ENCODE measurements around the gene STING1.
"Not testable (repeated sequence)": the region's sequence is repeated elsewhere in the genome, so short reads cannot be mapped to it uniquely, and the experiment has no call there.

STING1 gene

GRCh38 chr5:139446956-139447779 lies 35.4 kb downstream of the STING1 start:
- Histone ChIP-seq H3K36me3 (ENCODE audit: control insufficient read depth in 1 of 2, insufficient read depth in 2 of 2, low read length in 2 of 2) (no peaks in the 10 kb centered on the region), H3K4me1 (ENCODE audit: control insufficient read depth in 1 of 2, insufficient read depth in 2 of 2, low read length in 2 of 2) (no peaks in the 10 kb centered on the region), H3K27ac (ENCODE audit: low read length) (no peak overlapping the region), H3K27me3 (ENCODE audit: low read depth, low read length) (no peaks in the 10 kb centered on the region), H3K9me3 (ENCODE audit: control insufficient read depth in 1 of 2, low read length in 2 of 2) (no peaks in the 10 kb centered on the region), H3K4me3 (ENCODE audit: low read depth in 1 of 2, low read length in 2 of 2) (no peak overlapping the region)

DNA sequence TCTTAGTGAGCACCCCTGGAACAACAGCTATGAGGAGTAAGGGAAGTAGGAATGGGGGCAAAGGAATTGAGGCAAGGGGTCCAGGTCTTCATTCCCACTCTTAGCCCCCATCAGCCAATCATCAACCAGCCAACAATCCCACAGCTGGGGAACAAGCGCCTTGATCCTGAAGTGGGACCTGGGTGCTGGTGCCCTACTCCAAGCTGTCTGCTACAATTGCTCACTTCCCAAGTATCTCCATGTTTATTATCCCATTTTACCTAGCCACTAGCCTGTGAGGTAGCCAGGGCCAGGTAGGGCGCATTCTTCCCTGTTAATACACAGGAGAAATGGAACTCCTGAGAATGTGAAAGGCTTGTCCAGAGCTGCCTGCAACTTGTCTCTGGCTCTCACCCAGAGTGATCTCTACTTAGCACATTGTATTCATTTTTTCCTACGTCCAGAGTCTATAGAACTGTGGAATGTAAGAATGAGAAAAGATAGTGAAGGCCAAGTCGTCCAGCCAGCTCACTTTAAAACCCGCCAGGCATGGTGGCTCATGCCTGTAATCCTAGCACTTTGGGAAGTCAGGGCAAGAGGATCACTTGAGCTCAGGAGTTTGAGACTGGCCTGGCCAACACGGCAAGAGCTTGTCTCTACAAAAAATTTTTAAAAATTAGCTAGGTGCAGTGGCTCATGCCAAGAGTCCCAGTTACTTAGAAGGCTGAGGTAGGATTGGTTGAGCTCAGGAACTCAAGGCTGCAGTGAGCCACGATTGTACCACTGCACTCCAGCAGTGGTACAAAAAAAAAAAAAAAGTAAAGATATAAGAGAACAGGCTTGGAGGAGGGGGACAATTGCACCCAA lies 37.0 kb downstream of the STING1 start:
- Histone ChIP-seq H3K27me3 (ENCODE audit: low read depth, low read length) (no peaks in the 10 kb centered on the region), H3K27ac (ENCODE audit: low read length) (no peak overlapping the region), H3K9me3 (ENCODE audit: control insufficient read depth in 1 of 2, low read length in 2 of 2) (no peaks in the 10 kb centered on the region), H3K4me1 (ENCODE audit: control insufficient read depth in 1 of 2, insufficient read depth in 2 of 2, low read length in 2 of 2) (no peaks in the 10 kb centered on the region), H3K4me3 (ENCODE audit: low read depth in 1 of 2, low read length in 2 of 2) (no peak overlapping the region), H3K36me3 (ENCODE audit: control insufficient read depth in 1 of 2, insufficient read depth in 2 of 2, low read length in 2 of 2) (no peaks in the 10 kb centered on the region)

- no peaks in the 10 kb centered on the region for H3K27me3 ChIP-seq (ENCODE audit: low read depth, low read length)
- no peaks in the 10 kb centered on the region for H3K36me3 ChIP-seq (ENCODE audit: control insufficient read depth in 1 of 2, insufficient read depth in 2 of 2, low read length in 2 of 2)
- H3K9me3 ChIP-seq (ENCODE audit: control insufficient read depth in 1 of 2, low read length in 2 of 2): no peaks in the 10 kb centered on the region
- H3K4me1 ChIP-seq (ENCODE audit: control insufficient read depth in 1 of 2, insufficient read depth in 2 of 2, low read length in 2 of 2): peaks cover 0 to 6% of the 10 kb centered on the region in 2 donors
- no peak overlapping the region for H3K4me3 ChIP-seq (ENCODE audit: low read depth in 1 of 2, low read length in 2 of 2)
- H3K27ac ChIP-seq (ENCODE audit: low read length): no peak overlapping the region
Measured at GRCh38 chr5:139443831-139444453, 38.6 kb downstream of the STING1 start.

DNA sequence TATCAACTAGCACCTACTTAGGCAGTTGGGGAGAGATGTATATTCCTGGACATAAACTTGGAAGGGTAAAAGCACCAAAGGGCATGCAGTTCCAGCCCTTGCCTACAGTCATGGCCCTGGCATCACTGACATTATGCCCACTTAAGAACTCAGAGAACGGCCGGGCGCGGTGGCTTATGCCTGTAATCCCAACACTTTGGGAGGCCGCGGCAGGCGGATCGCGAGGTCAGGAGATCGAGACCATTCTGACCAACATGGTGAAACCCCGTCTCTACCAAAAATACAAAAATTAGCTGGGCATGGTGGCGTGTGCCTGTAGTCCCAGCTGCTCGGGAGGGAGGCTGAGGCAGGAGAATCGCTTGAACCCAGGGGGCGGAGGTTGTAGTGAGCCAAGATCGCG lies 42.1 kb downstream of the STING1 start:
- H3K27ac ChIP-seq (ENCODE audit: low read length); H3K9me3 ChIP-seq (ENCODE audit: control insufficient read depth in 1 of 2, low read length in 2 of 2): not testable (repeated sequence)

DNA sequence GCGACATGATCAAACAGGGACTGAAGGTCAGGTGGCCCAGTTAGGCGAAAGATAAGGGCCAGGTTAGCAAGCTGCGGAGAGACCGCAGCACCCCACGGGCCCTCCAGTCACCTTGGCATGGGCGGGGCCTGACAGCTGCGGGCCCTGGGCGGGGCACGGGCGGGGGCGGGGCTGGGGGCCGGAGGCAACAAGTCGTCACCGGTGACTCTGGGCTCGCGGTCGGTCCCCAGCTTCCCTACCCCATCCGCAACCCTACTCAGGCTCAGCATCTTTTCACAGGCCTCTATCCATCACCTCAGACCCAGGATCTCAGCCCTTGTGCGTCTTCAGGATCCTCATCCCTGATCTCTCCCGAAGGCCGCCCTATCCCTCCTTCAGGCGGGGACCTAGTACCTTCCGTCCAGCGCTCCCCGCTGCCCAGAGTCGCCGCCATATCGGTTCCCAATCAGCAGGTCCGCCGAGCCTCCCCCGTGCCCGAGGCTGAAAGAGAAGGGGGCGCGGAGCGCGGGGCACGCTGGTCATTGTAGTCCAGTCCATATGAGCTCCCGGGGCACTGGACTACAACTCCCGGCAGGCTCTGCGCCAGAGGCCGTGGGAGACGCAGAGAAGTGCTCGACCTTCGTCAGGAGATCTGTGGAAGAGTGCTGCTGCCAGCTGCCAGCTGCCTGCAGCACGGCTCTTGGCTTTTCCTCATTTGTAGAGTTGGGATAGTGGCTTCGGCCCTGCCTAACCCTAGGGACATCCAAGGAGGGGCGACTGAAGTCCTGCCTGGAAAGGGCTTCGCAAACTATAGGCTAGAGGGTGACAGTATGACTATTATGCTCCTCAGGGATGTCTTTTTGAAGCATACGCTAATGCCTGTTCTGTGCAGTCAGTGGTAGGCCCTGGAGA lies 43.3 kb downstream of the STING1 start, which contains the start of gene DNAJC18:
Gene DNAJC18, minus strand, starts transcription at position 513 of the 891 bp plus-strand sequence. Its CDS starts 80 bp downstream, at position 433.
- Histone ChIP-seq H3K27ac (ENCODE audit: low read length) (peak within 1 kb of the TSS; percentile 93), H3K36me3 (ENCODE audit: control insufficient read depth in 1 of 2, insufficient read depth in 2 of 2, low read length in 2 of 2) (peaks cover 0 to 7% of the 10 kb centered on the region in 2 donors)

More for the DNA sequence above, 42.1 kb downstream of the STING1 start:
- H3K4me3 ChIP-seq (ENCODE audit: low read depth in 1 of 2, low read length in 2 of 2); H3K27me3 ChIP-seq (ENCODE audit: low read depth, low read length); H3K36me3 ChIP-seq (ENCODE audit: control insufficient read depth in 1 of 2, insufficient read depth in 2 of 2, low read length in 2 of 2): not testable (repeated sequence)
- peaks cover 0 to 11% of the 10 kb centered on the region in 2 donors for H3K4me1 ChIP-seq (ENCODE audit: control insufficient read depth in 1 of 2, insufficient read depth in 2 of 2, low read length in 2 of 2)

GRCh38 chr5:139438707-139439012 lies 43.9 kb downstream of the STING1 start:
- H3K4me1 ChIP-seq (ENCODE audit: control insufficient read depth in 1 of 2, insufficient read depth in 2 of 2, low read length in 2 of 2): peaks cover 0 to 11% of the 10 kb centered on the region in 2 donors
- H3K9me3 ChIP-seq (ENCODE audit: control insufficient read depth in 1 of 2, low read length in 2 of 2): no peaks in the 10 kb centered on the region
- peak overlapping the region; percentile 20 for H3K27ac ChIP-seq (ENCODE audit: low read length)
- no peaks in the 10 kb centered on the region for H3K27me3 ChIP-seq (ENCODE audit: low read depth, low read length)
- H3K36me3 ChIP-seq (ENCODE audit: control insufficient read depth in 1 of 2, insufficient read depth in 2 of 2, low read length in 2 of 2): peaks cover 0 to 11% of the 10 kb centered on the region in 2 donors
- peak overlapping the region; percentile 75 to 89 for H3K4me3 ChIP-seq (ENCODE audit: low read depth in 1 of 2, low read length in 2 of 2)

More for the DNA sequence above, 43.3 kb downstream of the STING1 start, which contains the start of gene DNAJC18:
- H3K4me3 ChIP-seq (ENCODE audit: low read depth in 1 of 2, low read length in 2 of 2): peak within 1 kb of the TSS; percentile 75 to 89
- no peaks in the 10 kb centered on the region for H3K27me3 ChIP-seq (ENCODE audit: low read depth, low read length)
- peaks cover 0 to 11% of the 10 kb centered on the region in 2 donors for H3K4me1 ChIP-seq (ENCODE audit: control insufficient read depth in 1 of 2, insufficient read depth in 2 of 2, low read length in 2 of 2)
- H3K9me3 ChIP-seq (ENCODE audit: control insufficient read depth in 1 of 2, low read length in 2 of 2): no peaks in the 10 kb centered on the region

GRCh38 chr5:139435676-139436075 lies 46.9 kb downstream of the STING1 start:
- H3K27ac ChIP-seq (ENCODE audit: low read length): no peak overlapping the region
- H3K9me3 ChIP-seq (ENCODE audit: control insufficient read depth in 1 of 2, low read length in 2 of 2): no peaks in the 10 kb centered on the region
- H3K27me3 ChIP-seq (ENCODE audit: low read depth, low read length): no peaks in the 10 kb centered on the region
- no peak overlapping the region for H3K4me3 ChIP-seq (ENCODE audit: low read depth in 1 of 2, low read length in 2 of 2)
- H3K4me1 ChIP-seq (ENCODE audit: control insufficient read depth in 1 of 2, insufficient read depth in 2 of 2, low read length in 2 of 2): peaks cover 0 to 11% of the 10 kb centered on the region in 2 donors
- H3K36me3 ChIP-seq (ENCODE audit: control insufficient read depth in 1 of 2, insufficient read depth in 2 of 2, low read length in 2 of 2): peaks cover 4 to 17% of the 10 kb centered on the region in 2 donors

GRCh38 chr5:139431706-139432105 lies 50.9 kb downstream of the STING1 start:
- H3K4me3 ChIP-seq (ENCODE audit: low read depth in 1 of 2, low read length in 2 of 2): no peak overlapping the region
- no peak overlapping the region for H3K27ac ChIP-seq (ENCODE audit: low read length)
- H3K27me3 ChIP-seq (ENCODE audit: low read depth, low read length): no peaks in the 10 kb centered on the region
- H3K9me3 ChIP-seq (ENCODE audit: control insufficient read depth in 1 of 2, low read length in 2 of 2): no peaks in the 10 kb centered on the region
- H3K36me3 ChIP-seq (ENCODE audit: control insufficient read depth in 1 of 2, insufficient read depth in 2 of 2, low read length in 2 of 2): peaks cover 11 to 28% of the 10 kb centered on the region in 2 donors
- H3K4me1 ChIP-seq (ENCODE audit: control insufficient read depth in 1 of 2, insufficient read depth in 2 of 2, low read length in 2 of 2): no peaks in the 10 kb centered on the region

- H3K4me3 ChIP-seq (ENCODE audit: low read depth in 1 of 2, low read length in 2 of 2): no peak overlapping the region
- H3K27ac ChIP-seq (ENCODE audit: low read length): no peak overlapping the region
- no peaks in the 10 kb centered on the region for H3K27me3 ChIP-seq (ENCODE audit: low read depth, low read length)
- no peaks in the 10 kb centered on the region for H3K4me1 ChIP-seq (ENCODE audit: control insufficient read depth in 1 of 2, insufficient read depth in 2 of 2, low read length in 2 of 2)
- H3K36me3 ChIP-seq (ENCODE audit: control insufficient read depth in 1 of 2, insufficient read depth in 2 of 2, low read length in 2 of 2): peaks cover 11 to 42% of the 10 kb centered on the region in 2 donors
- H3K9me3 ChIP-seq (ENCODE audit: control insufficient read depth in 1 of 2, low read length in 2 of 2): no peaks in the 10 kb centered on the region
Measured at GRCh38 chr5:139430015-139430414, 52.5 kb downstream of the STING1 start.

- Histone ChIP-seq H3K4me1 (ENCODE audit: control insufficient read depth in 1 of 2, insufficient read depth in 2 of 2, low read length in 2 of 2) (peaks cover 0 to 5% of the 10 kb centered on the region in 2 donors), H3K27me3 (ENCODE audit: low read depth, low read length) (no peaks in the 10 kb centered on the region), H3K9me3 (ENCODE audit: control insufficient read depth in 1 of 2, low read length in 2 of 2) (no peaks in the 10 kb centered on the region), H3K4me3 (ENCODE audit: low read depth in 1 of 2, low read length in 2 of 2) (no peak overlapping the region), H3K36me3 (ENCODE audit: control insufficient read depth in 1 of 2, insufficient read depth in 2 of 2, low read length in 2 of 2) (peaks cover 7 to 39% of the 10 kb centered on the region in 2 donors), H3K27ac (ENCODE audit: low read length) (no peak overlapping the region)
Measured at GRCh38 chr5:139426203-139426885, 56.2 kb downstream of the STING1 start.

All from muscle layer of duodenum (tissue), 2 donors.